Measurements from ENCODE around the gene PARL.

Gene PARL

GRCh38 chr3:183873914-183874313 lies 10.8 kb downstream of the PARL start:
- no peaks in the 10 kb centered on the region for H3K9me3 ChIP-seq (ENCODE audit: insufficient read depth, low read length)
- H2AFZ ChIP-seq (ENCODE audit: low read depth, low read length), result no peak overlapping the region
- H3K4me2 ChIP-seq (ENCODE audit: low read length), result no peak overlapping the region
- no peak overlapping the region for H3K9ac ChIP-seq (ENCODE audit: low read length)
- H3K36me3 ChIP-seq (replicated peaks; ENCODE audit: low read depth, low read length), result no peaks in the 10 kb centered on the region
- H3K79me2 ChIP-seq (ENCODE audit: low read length), result peaks cover 77% of the 10 kb centered on the region
- H3K4me1 ChIP-seq (ENCODE audit: low read length), result no peaks in the 10 kb centered on the region
- TF ChIP-seq CTCF (IDR thresholded peaks at IDR 0.05; ENCODE audit: low read depth, low read length) (no peak), EZH2phosphoT487 (IDR thresholded peaks at IDR 0.05; ENCODE audit: low read depth) (no peak)
- H3K4me3 ChIP-seq (ENCODE audit: low read length), result no peak overlapping the region
- H3K27me3 ChIP-seq (ENCODE audit: low read depth, low read length), result no peaks in the 10 kb centered on the region
- H3K27ac ChIP-seq (ENCODE audit: low read length), result no peak overlapping the region
- H4K20me1 ChIP-seq (ENCODE audit: insufficient read depth, low read length), result peaks cover 31% of the 10 kb centered on the region

- peaks cover 59% of the 10 kb centered on the region for H3K79me2 ChIP-seq (ENCODE audit: low read length)
- H3K4me3 ChIP-seq (ENCODE audit: low read length), result no peak overlapping the region
- no peak overlapping the region for H3K27ac ChIP-seq (ENCODE audit: low read length)
- H3K4me1 ChIP-seq (ENCODE audit: low read length), result no peaks in the 10 kb centered on the region
- no peak overlapping the region for H3K4me2 ChIP-seq (ENCODE audit: low read length)
- no peak overlapping the region for H2AFZ ChIP-seq (ENCODE audit: low read depth, low read length)
- peaks cover 3% of the 10 kb centered on the region for H3K36me3 ChIP-seq (replicated peaks; ENCODE audit: low read depth, low read length)
- TF ChIP-seq CTCF (IDR thresholded peaks at IDR 0.05; ENCODE audit: low read depth, low read length) (no peak), EZH2phosphoT487 (IDR thresholded peaks at IDR 0.05; ENCODE audit: low read depth) (no peak)
- H3K9me3 ChIP-seq (ENCODE audit: insufficient read depth, low read length), result no peaks in the 10 kb centered on the region
- peaks cover 23% of the 10 kb centered on the region for H4K20me1 ChIP-seq (ENCODE audit: insufficient read depth, low read length)
- no peak overlapping the region for H3K9ac ChIP-seq (ENCODE audit: low read length)
- no peaks in the 10 kb centered on the region for H3K27me3 ChIP-seq (ENCODE audit: low read depth, low read length)
These were observed 13.1 kb downstream of the PARL start for GRCh38 chr3:183871541-183871940.

GRCh38 chr3:183870563-183870962 lies 14.1 kb downstream of the PARL start:
- Histone ChIP-seq H3K9ac (ENCODE audit: low read length) (no peak overlapping the region), H2AFZ (ENCODE audit: low read depth, low read length) (no peak overlapping the region), H3K4me1 (ENCODE audit: low read length) (no peaks in the 10 kb centered on the region)

GRCh38 chr3:183868796-183869195 lies 15.9 kb downstream of the PARL start:
- H3K27ac ChIP-seq (ENCODE audit: low read length), result no peak overlapping the region
- TF ChIP-seq CTCF (IDR thresholded peaks at IDR 0.05; ENCODE audit: low read depth, low read length) (no peak), EZH2phosphoT487 (IDR thresholded peaks at IDR 0.05; ENCODE audit: low read depth) (no peak)
- H2AFZ ChIP-seq (ENCODE audit: low read depth, low read length), result no peak overlapping the region
- H3K36me3 ChIP-seq (replicated peaks; ENCODE audit: low read depth, low read length), result peaks cover 10% of the 10 kb centered on the region
- H3K4me2 ChIP-seq (ENCODE audit: low read length), result no peak overlapping the region
- no peaks in the 10 kb centered on the region for H3K9me3 ChIP-seq (ENCODE audit: insufficient read depth, low read length)
- H4K20me1 ChIP-seq (ENCODE audit: insufficient read depth, low read length), result peaks cover 8% of the 10 kb centered on the region; the same call in 1 of the 2 replicates
- H3K79me2 ChIP-seq (ENCODE audit: low read length), result peaks cover 34% of the 10 kb centered on the region
- H3K4me3 ChIP-seq (ENCODE audit: low read length), result no peak overlapping the region
- H3K4me1 ChIP-seq (ENCODE audit: low read length), result no peaks in the 10 kb centered on the region
- no peaks in the 10 kb centered on the region for H3K27me3 ChIP-seq (ENCODE audit: low read depth, low read length)
- no peak overlapping the region for H3K9ac ChIP-seq (ENCODE audit: low read length)

More at GRCh38 chr3:183870563-183870962, 14.1 kb downstream of the PARL start:
- Histone ChIP-seq H4K20me1 (ENCODE audit: insufficient read depth, low read length) (peaks cover 19% of the 10 kb centered on the region), H3K36me3 (replicated peaks; ENCODE audit: low read depth, low read length) (peaks cover 8% of the 10 kb centered on the region), H3K4me3 (ENCODE audit: low read length) (no peak overlapping the region), H3K79me2 (ENCODE audit: low read length) (peaks cover 51% of the 10 kb centered on the region), H3K27me3 (ENCODE audit: low read depth, low read length) (no peaks in the 10 kb centered on the region), H3K27ac (ENCODE audit: low read length) (no peak overlapping the region), H3K4me2 (ENCODE audit: low read length) (no peak overlapping the region), H3K9me3 (ENCODE audit: insufficient read depth, low read length) (no peaks in the 10 kb centered on the region)
- TF ChIP-seq CTCF (IDR thresholded peaks at IDR 0.05; ENCODE audit: low read depth, low read length) (no peak), EZH2phosphoT487 (IDR thresholded peaks at IDR 0.05; ENCODE audit: low read depth) (no peak)

All from OCI-LY3 (cell line).